Lung (tissue), 12 donors: ENCODE measurements around the gene PDP2. TPM values are rescaled to one million over a fixed set of nuclear protein-coding genes. Genes with fewer than 3 reads are reported as not detected.

ENCODE experiments used
- ATAC-seq: fragments of 200-7000 bp; cut with Tn5 transposase; one replicate; pipeline ENCODE4 v1.9.1; 2020; ENCODE audit warnings: moderate number of reproducible peaks; ENCODE audit not compliant: insufficient read depth, low FRiP score
- DNase-seq, 3 donors: peaks; one replicate each; pipeline ENCODE4 v3.0.0-alpha.2; 2013 to 2017
- H3K27ac ChIP-seq, 2 donors: one replicate each; pipeline ENCODE4 v1.5.1; 2013; ENCODE audit warnings: mild to moderate bottlenecking in 2 of 2, moderate library complexity in 2 of 2, control low read depth in 1 of 2, inconsistent platforms in 1 of 2, low read depth in 1 of 2, low read length in 1 of 2
- H3K27me3 ChIP-seq, 3 donors: one replicate each; pipeline ENCODE4 v1.5.1; 2013; ENCODE audit warnings: low read length in 2 of 3; ENCODE audit not compliant: control insufficient read depth in 3 of 3, insufficient read depth in 3 of 3
- H3K36me3 ChIP-seq, 4 donors: one replicate each; pipeline ENCODE4 v1.5.1; 2013; ENCODE audit warnings: low read length in 4 of 4, mild to moderate bottlenecking in 1 of 4, moderate library complexity in 1 of 4; ENCODE audit not compliant: control insufficient read depth in 4 of 4, insufficient read depth in 4 of 4
- H3K4me1 ChIP-seq, 5 donors: one replicate each; pipeline ENCODE4 v1.5.1; 2013; ENCODE audit warnings: low read length in 5 of 5, mild to moderate bottlenecking in 2 of 5, moderate library complexity in 1 of 5; ENCODE audit not compliant: control insufficient read depth in 5 of 5, insufficient read depth in 5 of 5
- H3K4me3 ChIP-seq: one replicate; pipeline ENCODE4 v1.5.1; 2013; ENCODE audit warnings: mild to moderate bottlenecking, control low read depth, moderate library complexity
- H3K9ac ChIP-seq, 2 donors: one replicate each; pipeline ENCODE4 v1.5.1; 2013; ENCODE audit warnings: low read length in 2 of 2, control low read depth in 1 of 2; ENCODE audit not compliant: insufficient read depth in 1 of 2
- H3K9me3 ChIP-seq, 4 donors: one replicate each; pipeline ENCODE4 v1.5.1; 2013; ENCODE audit warnings: low read length in 3 of 4, mild to moderate bottlenecking in 1 of 4, moderate library complexity in 1 of 4; ENCODE audit not compliant: control insufficient read depth in 4 of 4, insufficient read depth in 3 of 4
- WGBS, 2 donors: extraction: QIAGEN DNeasy Blood & Tissue Kit; methylation state at CpG; one replicate each; pipeline ENCODE4 v1.1.7; 2013; 5-methylcytosine and 5-hydroxymethylcytosine counted together
- polyA plus RNA-seq, 2 donors: library from polyadenylated mRNA; stranded (reverse); fragments of 200-250 nt; gene quantifications; one replicate each; pipeline ENCODE4 v1.2.1, GENCODE V29; 2013
- total RNA-seq, 2 donors: library from RNA; depleted of rRNA in 1 of 2; stranded (reverse); fragments of >200 nt in 1 of 2; gene quantifications; one replicate each; pipeline ENCODE4 v1.2.1, GENCODE V29; 2014 to 2021
- TF ChIP-seq, protein P1 (sequence below): IDR thresholded peaks from 2 replicates; pipeline ENCODE4 v1.5.1; 2012; ENCODE audit warnings: mild to moderate bottlenecking; ENCODE audit errors: control extremely low read depth, extremely low read depth
- donor health status: control.
- donor health status: control.
- donor health status: Bipolar disorder and iron deficiency.
- donor health status: healthy.
- donor health status: DM: yes; HTN: yes; CAD: no.

The PDP2 gene
- total and polyA plus RNA-seq, 4 donors, result 4.5 to 23.0 (median 13.1) TPM

DNA sequence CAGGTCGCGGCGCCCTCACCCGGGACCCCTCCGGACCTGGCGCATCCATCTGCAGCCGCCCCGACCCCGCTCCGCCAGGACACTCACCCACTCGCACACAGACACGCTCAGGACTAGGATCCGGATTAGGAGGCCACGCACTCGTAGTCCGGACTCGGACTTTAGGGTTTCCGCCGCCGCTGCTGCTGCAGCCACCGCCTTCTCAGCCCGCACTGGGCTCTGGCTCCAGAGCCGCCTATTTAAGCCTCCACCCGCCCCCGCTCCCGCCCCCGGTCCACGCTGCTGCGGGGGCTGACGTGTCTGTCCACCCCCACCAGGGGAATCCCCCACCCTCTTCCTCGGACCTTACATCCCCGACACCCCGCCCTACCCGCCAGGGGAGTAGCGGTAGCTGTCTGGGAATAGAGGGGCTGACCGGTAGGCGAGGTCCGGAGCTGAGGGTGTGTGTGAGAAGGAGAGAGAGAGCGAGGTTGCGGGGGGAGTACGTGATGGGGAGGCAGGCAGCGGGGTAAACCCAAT lies 45.1 kb downstream of the PDP2 start, which contains the start of gene RRAD:
TSS of gene RRAD (minus strand) at position 214 of the 519 bp plus-strand sequence. CDS start 356 bp downstream, outside the sequence.
- 5 to 6% methylated on average over 32 to 42 of the region's 42 CpGs for WGBS, 2 donors
- Histone ChIP-seq H3K4me1 (peaks cover 0 to 18% (median 6%) of the 10 kb centered on the region in 5 donors), H3K9ac (no peak within 1 kb of the TSS), H3K36me3 (no peaks in the 10 kb centered on the region), H3K27ac (peak within 1 kb of the TSS; percentile 88 to 90), H3K4me3 (peak within 1 kb of the TSS; percentile 51), H3K27me3 (peaks cover 0 to 18% (median 18%) of the 10 kb centered on the region in 3 donors), H3K9me3 (no peaks in the 10 kb centered on the region)
- ATAC-seq, result peak; percentile 19
- TF ChIP-seq, protein P1, sequence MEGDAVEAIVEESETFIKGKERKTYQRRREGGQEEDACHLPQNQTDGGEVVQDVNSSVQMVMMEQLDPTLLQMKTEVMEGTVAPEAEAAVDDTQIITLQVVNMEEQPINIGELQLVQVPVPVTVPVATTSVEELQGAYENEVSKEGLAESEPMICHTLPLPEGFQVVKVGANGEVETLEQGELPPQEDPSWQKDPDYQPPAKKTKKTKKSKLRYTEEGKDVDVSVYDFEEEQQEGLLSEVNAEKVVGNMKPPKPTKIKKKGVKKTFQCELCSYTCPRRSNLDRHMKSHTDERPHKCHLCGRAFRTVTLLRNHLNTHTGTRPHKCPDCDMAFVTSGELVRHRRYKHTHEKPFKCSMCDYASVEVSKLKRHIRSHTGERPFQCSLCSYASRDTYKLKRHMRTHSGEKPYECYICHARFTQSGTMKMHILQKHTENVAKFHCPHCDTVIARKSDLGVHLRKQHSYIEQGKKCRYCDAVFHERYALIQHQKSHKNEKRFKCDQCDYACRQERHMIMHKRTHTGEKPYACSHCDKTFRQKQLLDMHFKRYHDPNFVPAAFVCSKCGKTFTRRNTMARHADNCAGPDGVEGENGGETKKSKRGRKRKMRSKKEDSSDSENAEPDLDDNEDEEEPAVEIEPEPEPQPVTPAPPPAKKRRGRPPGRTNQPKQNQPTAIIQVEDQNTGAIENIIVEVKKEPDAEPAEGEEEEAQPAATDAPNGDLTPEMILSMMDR, result no peak
- peak in 1 of 3 donors; percentile 21 for DNase-seq

- DNase-seq (no peak), ATAC-seq (no peak)
- H3K9ac ChIP-seq, result no peak overlapping the region
Observed at GRCh38 chr16:66926171-66926947, 46.0 kb downstream of the PDP2 start.

DNA sequence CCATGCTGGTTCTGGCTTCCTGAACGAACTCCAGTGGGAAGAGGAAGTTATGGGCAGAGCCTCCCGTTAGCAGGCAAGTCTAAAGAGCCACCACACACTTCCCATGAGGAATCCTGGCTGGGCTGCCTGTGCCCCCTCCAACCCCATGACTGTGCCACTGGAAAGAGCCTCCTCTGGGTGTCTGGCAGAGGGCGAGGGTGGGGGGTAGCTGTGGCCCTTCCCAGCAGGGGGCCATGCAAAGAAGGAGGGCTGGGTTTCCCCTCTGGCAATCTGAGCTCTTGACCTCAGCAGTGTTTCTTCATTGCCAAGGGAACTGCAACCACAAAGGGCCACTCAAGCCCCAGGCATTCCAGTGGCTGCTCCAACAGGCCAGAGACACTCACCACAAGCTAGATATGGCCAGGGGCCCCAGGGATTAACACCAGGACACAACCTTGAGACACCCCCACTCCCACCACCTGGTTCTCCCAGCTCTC lies 46.7 kb downstream of the PDP2 start:
- peaks cover 0 to 18% (median 0%) of the 10 kb centered on the region in 5 donors for H3K4me1 ChIP-seq
- peak; percentile 32 for ATAC-seq

More at GRCh38 chr16:66926171-66926947, 46.0 kb downstream of the PDP2 start:
- WGBS, 2 donors, result 62 to 70% methylated on average over 5 of the region's 5 CpGs
- TF ChIP-seq, protein P1, result no peak
- peaks cover 0 to 18% (median 4%) of the 10 kb centered on the region in 5 donors for H3K4me1 ChIP-seq
- H3K9me3 ChIP-seq, result no peaks in the 10 kb centered on the region
- H3K36me3 ChIP-seq, result no peaks in the 10 kb centered on the region
- H3K27me3 ChIP-seq, result peaks cover 0 to 18% (median 18%) of the 10 kb centered on the region in 3 donors
- peak overlapping the region; percentile 88 to 90 for H3K27ac ChIP-seq
- no peak overlapping the region for H3K4me3 ChIP-seq

More for the DNA sequence above, 46.7 kb downstream of the PDP2 start:
- H3K27me3 ChIP-seq, result peaks cover 0 to 18% (median 18%) of the 10 kb centered on the region in 3 donors
- peak overlapping the region; percentile 88 to 90 for H3K27ac ChIP-seq
- H3K9ac ChIP-seq, result no peak overlapping the region
- DNase-seq, result peak; percentile 56 to 71 (median 70)
- H3K36me3 ChIP-seq, result peaks cover 0 to 6% (median 1%) of the 10 kb centered on the region in 4 donors
- TF ChIP-seq, protein P1, result no peak
- H3K9me3 ChIP-seq, result no peaks in the 10 kb centered on the region
- 23 to 28% methylated on average over 3 of the region's 3 CpGs for WGBS, 2 donors
- H3K4me3 ChIP-seq, result no peak overlapping the region
